OCI-LY3 (cell line): ENCODE measurements around the gene SPATA17.

Source experiments
- H2AFZ ChIP-seq: fragments of 200-600, 300-600 bp; shearing (Covaris generic); 2 replicates; pipeline ENCODE4 v1.6.0; 2014; ENCODE audit warnings: antibody characterized with exemption, low read depth, low read length
- H3K27ac ChIP-seq: fragments of 200-600, 300-600 bp; sonication (generic); 2 replicates; pipeline ENCODE4 v1.5.1; 2014; ENCODE audit warnings: mild to moderate bottlenecking, low read length, moderate library complexity, mixed read lengths
- H3K27me3 ChIP-seq: fragments of 200-600, 300-600 bp; sonication (generic); 2 replicates; pipeline ENCODE4 v1.6.1; 2014; ENCODE audit warnings: low read depth, low read length, mixed read lengths
- H3K36me3 ChIP-seq: fragments of 200-600, 300-600 bp; sonication (generic); replicated peaks from 2 replicates; pipeline ENCODE3; 2014; ENCODE audit warnings: low read depth, low read length, mixed read lengths
- H3K4me1 ChIP-seq: fragments of 300-600, 200-600 bp; sonication (generic); 2 replicates; pipeline ENCODE4 v1.6.1; 2014; ENCODE audit warnings: low read length, mixed read lengths
- H3K4me2 ChIP-seq: fragments of 200-600, 300-600 bp; sonication (generic); 2 replicates; pipeline ENCODE4 v1.6.1; 2014; ENCODE audit warnings: low read length, mixed read lengths
- H3K4me3 ChIP-seq: fragments of 300-600, 200-600 bp; sonication (generic); 2 replicates; pipeline ENCODE4 v1.5.1; 2014; ENCODE audit warnings: antibody characterized with exemption, mild to moderate bottlenecking, low read length, moderate library complexity
- H3K79me2 ChIP-seq: fragments of 300-600, 200-600 bp; shearing (Covaris generic); 2 replicates; pipeline ENCODE4 v1.6.1; 2014; ENCODE audit warnings: mild to moderate bottlenecking, low read length, mixed read lengths
- H3K9ac ChIP-seq: fragments of 300-600, 200-600 bp; shearing (Covaris generic); 2 replicates; pipeline ENCODE4 v1.6.0; 2014; ENCODE audit warnings: mild to moderate bottlenecking, low read length, moderate library complexity
- H3K9me3 ChIP-seq: fragments of 200-600, 300-600 bp; shearing (Covaris generic); 2 replicates; pipeline ENCODE4 v1.6.1; 2014; ENCODE audit warnings: low read length, mixed read lengths; ENCODE audit not compliant: insufficient read depth
- H4K20me1 ChIP-seq: fragments of 200-600, 300-600 bp; sonication (generic); 2 replicates; pipeline ENCODE4 v1.6.1; 2016; ENCODE audit warnings: low read length, mixed read lengths; ENCODE audit not compliant: insufficient read depth
- CTCF ChIP-seq: fragments of 200-600, 300-600 bp; sonication (generic); IDR thresholded peaks from 2 replicates; pipeline ENCODE4 v1.5.1; 2014; ENCODE audit warnings: antibody characterized with exemption, low read length, low read depth
- EZH2phosphoT487 ChIP-seq: fragments of 200-600 bp; shearing (Covaris generic); IDR thresholded peaks from 2 replicates; pipeline ENCODE4 v1.6.1; 2018; ENCODE audit warnings: antibody characterized with exemption, mixed run types, low read depth

SPATA17 gene

GRCh38 chr1:217857061-217857460 lies 225.9 kb downstream of the SPATA17 start:
- no peak overlapping the region for H3K9ac ChIP-seq
- H3K27me3 ChIP-seq: no peaks in the 10 kb centered on the region
- no peak overlapping the region for H2AFZ ChIP-seq
- H4K20me1 ChIP-seq: no peaks in the 10 kb centered on the region
- no peaks in the 10 kb centered on the region for H3K36me3 ChIP-seq
- H3K79me2 ChIP-seq: no peaks in the 10 kb centered on the region
- no peaks in the 10 kb centered on the region for H3K9me3 ChIP-seq
- H3K4me2 ChIP-seq: no peak overlapping the region
- no peaks in the 10 kb centered on the region for H3K4me1 ChIP-seq
- no peak overlapping the region for H3K4me3 ChIP-seq
- TF ChIP-seq CTCF: no peak
- TF ChIP-seq EZH2phosphoT487: no peak
- H3K27ac ChIP-seq: no peak overlapping the region

GRCh38 chr1:217861658-217862057 lies 230.5 kb downstream of the SPATA17 start:
- Histone ChIP-seq H3K9me3 (no peaks in the 10 kb centered on the region), H3K27me3 (no peaks in the 10 kb centered on the region), H4K20me1 (no peaks in the 10 kb centered on the region), H3K36me3 (no peaks in the 10 kb centered on the region), H3K9ac (no peak overlapping the region), H3K4me3 (no peak overlapping the region), H3K4me1 (no peaks in the 10 kb centered on the region), H3K4me2 (no peak overlapping the region), H3K79me2 (no peaks in the 10 kb centered on the region), H3K27ac (no peak overlapping the region), H2AFZ (no peak overlapping the region)
- no peak for TF ChIP-seq EZH2phosphoT487
- TF ChIP-seq CTCF: no peak

GRCh38 chr1:217867446-217867995 lies 236.4 kb downstream of the SPATA17 start:
- no peak overlapping the region for H3K27ac ChIP-seq
- no peak overlapping the region for H2AFZ ChIP-seq
- no peaks in the 10 kb centered on the region for H3K4me1 ChIP-seq
- no peaks in the 10 kb centered on the region for H3K36me3 ChIP-seq
- no peaks in the 10 kb centered on the region for H3K79me2 ChIP-seq
- no peak overlapping the region for H3K4me3 ChIP-seq
- no peaks in the 10 kb centered on the region for H4K20me1 ChIP-seq
- TF ChIP-seq EZH2phosphoT487 (no peak), CTCF (no peak)
- no peak overlapping the region for H3K4me2 ChIP-seq
- H3K9ac ChIP-seq: no peak overlapping the region
- H3K9me3 ChIP-seq: no peaks in the 10 kb centered on the region
- no peaks in the 10 kb centered on the region for H3K27me3 ChIP-seq

- H3K9me3 ChIP-seq: no peaks in the 10 kb centered on the region
- no peaks in the 10 kb centered on the region for H4K20me1 ChIP-seq
- H3K4me2 ChIP-seq: no peak overlapping the region
- no peak overlapping the region for H3K9ac ChIP-seq
- H2AFZ ChIP-seq: no peak overlapping the region
- no peak overlapping the region for H3K27ac ChIP-seq
- H3K27me3 ChIP-seq: peaks cover 2% of the 10 kb centered on the region; the same call in 1 of the 2 replicates
- H3K36me3 ChIP-seq: no peaks in the 10 kb centered on the region
- no peaks in the 10 kb centered on the region for H3K79me2 ChIP-seq
- no peaks in the 10 kb centered on the region for H3K4me1 ChIP-seq
- H3K4me3 ChIP-seq: no peak overlapping the region
- TF ChIP-seq EZH2phosphoT487: no peak
- no peak for TF ChIP-seq CTCF
These were observed 240.8 kb downstream of the SPATA17 start for GRCh38 chr1:217871955-217872354.
